Stimulated activated CD8-positive, alpha-beta memory T cell treated with anti-CD3 and anti-CD28 coated beads, Interleukin-4, amount 100 ng/mL, for 48 hours (primary cell): ENCODE measurements around the gene BAG5.
"Not testable (repeated sequence)": the region's sequence is repeated elsewhere in the genome, so short reads cannot be mapped to it uniquely, and the experiment has no call there.

ENCODE experiments used
- DNase-seq: peaks from one replicate; pipeline ENCODE4 v3.0.0-alpha.2; 2020

Gene BAG5

DNA sequence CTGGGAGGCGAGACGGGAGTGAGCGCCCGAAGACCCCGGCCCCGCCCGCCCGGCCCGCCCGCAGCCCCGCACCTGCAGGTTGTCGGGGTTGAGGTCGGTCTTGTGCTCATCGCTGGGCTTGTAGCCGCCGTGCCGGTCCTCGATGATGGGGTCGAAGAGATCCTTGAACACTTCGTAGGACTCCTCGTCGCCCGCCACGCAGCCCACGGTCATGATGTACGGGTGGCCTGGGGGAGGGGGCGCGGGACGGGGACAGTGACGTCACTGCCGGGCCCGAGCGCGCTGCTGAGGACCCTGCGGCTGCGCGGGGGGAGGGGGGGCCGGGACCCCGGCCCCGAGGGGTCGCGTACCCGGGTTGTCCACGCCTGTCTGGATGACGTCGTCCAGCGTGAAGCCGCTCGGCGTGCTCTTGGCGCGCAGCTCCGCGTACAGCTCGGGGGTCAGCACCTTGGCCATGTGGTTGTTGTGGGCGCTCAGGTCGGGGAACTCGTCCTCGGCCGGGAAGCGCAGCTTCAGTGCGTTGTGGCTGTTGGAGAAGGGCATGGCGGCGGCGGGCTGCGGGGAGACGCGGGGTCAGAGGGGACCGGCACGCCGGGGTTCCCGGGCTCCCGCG lies 40.4 kb downstream of the BAG5 start:
- no peak for DNase-seq

DNA sequence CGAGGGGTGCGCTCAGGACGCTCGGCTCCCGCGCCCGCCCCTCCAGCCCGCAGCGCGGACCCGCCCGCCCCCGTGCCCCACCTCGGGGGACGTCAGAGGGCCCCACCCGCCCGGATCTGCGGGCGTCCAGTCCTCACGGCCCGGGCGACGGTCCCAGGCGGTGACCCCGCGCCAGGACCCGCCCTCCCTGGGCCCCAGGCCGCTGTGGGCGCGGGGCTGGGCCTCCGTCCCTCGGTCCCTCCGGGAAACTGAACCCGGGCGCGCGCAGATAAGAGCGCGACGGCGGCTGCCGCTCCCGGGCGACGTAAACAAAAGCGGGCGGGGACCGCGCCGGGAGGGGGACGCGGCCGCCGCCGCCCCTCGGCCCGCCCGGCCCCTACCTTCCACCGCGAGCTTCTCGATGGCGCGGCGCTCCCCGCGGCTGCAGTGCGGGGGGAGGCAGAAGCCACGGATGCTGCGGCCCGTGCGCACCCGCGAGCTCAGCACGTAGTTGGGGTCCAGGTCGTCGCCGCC lies 41.0 kb downstream of the BAG5 start:
- DNase-seq, result no peak

DNA sequence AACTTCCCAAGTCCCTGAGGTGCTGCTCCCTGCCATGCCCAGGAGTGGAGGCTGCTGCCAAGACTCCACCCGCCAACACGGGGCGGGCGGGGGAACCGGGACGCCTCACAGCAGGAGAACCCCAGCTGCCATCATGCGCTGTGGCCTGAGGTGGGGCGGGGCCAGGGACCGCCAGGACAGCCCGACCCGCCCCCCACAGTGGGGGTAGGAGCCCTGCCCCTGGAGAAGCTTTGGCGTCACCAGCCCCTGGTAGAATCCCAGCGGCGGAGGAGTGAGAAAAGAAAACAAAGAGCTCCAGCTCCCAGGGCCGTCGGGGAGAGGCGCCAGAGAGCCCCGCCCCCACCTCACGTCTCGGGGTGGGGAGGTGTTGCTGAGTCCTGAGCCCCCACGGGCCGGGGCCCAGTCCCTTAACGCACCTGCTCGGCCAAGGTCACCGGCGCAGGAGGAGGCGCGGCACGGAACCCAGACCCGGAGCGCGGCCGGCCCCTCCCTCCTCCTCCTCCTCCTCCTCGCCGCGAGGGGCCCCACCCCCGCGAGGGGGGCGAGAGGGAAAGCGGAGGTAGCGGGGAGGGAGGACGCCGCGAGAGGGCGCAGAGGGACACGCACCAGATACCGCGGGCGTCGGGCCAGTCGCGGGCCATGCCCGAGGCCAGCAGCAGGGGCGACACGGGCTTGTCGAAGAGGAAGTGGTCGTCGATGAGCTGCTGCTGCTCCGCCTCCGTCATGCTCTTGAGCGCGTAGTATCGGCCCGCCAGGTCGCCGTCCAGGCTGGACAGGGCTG lies 41.6 kb downstream of the BAG5 start:
- DNase-seq, result peak; percentile 72

DNA sequence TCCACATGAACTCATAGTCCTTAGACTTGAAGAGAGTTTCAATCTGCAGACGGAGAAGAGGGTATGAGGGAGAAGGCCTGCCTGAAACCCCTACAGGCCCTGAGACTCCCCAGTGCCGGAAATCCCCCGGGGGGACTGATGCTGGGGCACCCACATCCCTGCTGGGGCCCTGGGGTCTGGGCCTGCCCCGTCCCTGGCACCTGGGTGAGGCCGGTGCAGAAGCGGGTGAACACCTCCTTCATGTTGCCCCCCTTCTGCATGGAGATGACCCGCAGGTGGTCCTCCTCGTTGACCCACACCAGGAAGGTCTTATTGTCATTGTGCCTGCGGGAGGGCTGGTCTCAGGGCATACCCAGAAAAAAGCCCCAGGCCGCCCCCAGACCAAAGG lies 42.2 kb downstream of the BAG5 start:
- DNase-seq, result no peak

DNA sequence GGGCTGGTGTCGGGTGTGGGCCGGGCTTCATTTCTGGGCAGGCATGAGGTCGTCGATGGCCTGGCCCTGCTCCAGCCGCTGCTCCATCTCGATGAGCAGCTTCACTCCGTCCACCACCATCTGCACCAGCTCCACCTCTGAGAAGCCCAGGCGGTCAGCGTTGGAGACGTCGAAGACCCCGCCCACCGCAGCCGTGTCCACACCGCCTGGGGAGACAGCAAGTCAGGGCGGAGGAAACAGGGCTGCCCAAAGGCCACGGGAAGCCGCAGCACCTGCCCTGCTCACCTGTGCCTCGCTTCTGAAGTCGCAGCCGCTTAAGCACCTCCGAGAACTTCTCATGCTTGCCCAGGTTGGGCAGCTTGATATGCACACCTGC lies 42.6 kb downstream of the BAG5 start:
- no peak for DNase-seq

DNA sequence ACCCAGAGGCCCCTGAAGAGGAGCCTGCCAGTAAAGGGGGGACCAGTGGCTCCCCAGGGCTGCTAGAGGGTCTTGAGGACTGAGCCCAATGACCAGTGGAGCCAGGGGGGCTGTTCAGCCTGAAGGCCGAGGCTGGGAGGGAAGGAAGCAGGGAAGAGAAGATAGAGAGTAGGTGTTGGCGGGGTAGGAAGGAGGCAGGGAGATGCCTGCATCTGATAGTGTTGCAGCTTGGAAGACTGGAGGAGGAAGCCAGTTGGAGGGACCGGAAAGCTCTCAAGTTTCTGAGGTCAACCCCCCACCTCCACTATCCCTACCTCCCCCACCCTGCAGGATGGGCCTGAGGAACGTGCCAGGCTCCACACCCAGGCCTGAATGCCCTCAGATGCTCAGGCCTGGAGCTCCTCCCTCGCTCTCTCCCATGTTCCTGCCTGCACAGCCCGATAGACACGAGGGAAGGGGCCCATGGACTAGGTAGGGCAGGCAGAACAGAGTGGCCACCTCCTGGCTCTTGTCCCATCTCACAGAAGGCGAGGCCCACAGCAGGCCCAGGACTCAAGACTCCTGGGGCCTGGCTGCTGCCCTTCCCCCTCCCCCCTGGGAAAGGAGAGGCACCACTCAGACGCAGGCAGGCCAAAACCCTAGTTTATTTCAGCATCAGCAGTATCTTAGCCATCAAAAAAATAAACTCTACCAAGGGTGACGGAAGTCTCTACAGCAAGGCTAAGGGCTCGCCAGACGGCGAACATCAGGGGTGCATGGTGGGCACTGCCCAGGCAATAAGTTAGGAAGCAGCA lies 43.2 kb downstream of the BAG5 start:
- no peak for DNase-seq

DNA sequence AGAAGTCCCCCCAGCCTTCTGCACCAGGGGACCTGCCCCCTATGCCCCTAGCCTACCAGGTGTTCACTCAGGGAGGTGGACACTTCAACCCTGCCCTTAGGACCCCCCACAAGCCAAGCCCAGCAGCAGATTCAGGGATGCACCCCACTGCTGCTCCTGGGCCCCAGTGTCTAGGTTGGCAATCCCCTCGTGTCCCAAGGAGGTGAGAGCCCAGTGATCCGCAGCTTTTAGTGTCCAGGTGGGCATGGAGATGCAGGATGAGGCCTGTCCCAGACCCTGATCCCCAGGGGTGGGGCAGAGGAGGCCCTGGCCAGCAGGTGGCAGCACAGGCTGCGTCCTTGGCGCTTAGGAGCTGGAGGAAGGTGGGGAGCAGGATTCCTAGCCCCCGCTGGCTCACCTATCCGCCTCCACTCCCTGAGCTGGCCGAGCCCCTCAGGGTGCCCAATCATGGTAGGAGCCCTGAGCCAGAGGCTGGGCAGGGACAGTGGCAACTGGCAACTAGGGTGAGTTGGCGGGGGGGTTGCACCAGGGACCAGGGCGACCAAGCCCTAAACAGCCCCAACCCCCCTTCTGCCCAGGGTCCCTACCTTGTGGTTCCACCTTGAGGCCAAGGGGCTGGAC lies 43.9 kb downstream of the BAG5 start:
- DNase-seq, result peak; percentile 84

DNA sequence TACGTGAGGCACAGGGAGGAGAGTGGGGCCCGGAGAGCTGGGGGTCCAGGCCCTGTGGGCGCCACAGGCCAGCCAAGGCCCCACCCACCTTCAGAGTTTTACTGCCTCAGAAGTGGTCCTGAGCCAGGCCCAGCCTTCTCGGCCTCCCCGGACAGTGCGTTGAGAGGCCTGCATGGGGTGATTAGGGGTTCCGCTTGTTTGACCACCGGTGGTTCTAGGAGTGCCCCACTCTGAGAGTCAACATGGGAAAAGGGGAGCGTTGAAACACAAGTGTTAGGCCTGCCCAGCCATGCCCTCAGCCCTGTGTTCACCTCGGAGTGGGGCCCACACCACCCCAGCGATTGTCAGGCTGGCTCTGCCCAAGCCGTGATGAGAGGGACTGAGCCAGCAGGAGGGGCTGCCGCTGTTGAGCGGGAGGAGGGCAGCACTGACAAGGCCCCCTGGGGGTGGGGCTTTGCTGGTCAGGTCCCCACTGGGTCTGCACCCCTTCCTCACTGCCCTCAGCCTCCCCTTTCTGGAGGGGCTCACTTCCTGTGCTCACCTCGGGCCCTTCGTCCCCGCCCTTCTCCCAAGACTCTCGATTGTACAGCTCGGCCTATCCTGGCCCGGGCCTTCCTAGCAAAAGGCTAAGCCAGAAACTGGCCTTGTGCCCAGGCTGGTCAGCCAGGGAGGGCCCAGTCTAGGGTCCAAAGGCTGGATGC lies 44.6 kb downstream of the BAG5 start:
- no peak for DNase-seq

DNA sequence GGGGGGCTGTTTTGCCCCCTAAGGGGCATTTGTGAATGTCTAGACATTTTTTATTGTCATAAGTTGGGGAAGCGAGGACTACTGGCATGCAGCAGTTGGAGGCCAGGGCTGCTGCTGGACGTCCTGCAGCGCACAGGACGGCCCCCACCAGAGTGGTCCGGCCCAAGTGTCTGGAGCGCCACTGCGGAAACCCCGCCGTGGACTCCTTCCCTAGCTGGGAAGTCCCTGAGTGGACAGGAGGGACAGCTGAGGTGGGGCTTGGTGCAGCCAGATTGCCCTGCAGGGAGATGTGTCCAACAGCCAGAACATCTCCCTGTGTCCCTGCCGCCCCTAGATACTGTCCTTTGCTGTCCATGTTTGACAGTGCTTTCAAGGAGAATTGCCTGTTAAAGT lies 45.3 kb downstream of the BAG5 start:
- DNase-seq, result no peak

DNA sequence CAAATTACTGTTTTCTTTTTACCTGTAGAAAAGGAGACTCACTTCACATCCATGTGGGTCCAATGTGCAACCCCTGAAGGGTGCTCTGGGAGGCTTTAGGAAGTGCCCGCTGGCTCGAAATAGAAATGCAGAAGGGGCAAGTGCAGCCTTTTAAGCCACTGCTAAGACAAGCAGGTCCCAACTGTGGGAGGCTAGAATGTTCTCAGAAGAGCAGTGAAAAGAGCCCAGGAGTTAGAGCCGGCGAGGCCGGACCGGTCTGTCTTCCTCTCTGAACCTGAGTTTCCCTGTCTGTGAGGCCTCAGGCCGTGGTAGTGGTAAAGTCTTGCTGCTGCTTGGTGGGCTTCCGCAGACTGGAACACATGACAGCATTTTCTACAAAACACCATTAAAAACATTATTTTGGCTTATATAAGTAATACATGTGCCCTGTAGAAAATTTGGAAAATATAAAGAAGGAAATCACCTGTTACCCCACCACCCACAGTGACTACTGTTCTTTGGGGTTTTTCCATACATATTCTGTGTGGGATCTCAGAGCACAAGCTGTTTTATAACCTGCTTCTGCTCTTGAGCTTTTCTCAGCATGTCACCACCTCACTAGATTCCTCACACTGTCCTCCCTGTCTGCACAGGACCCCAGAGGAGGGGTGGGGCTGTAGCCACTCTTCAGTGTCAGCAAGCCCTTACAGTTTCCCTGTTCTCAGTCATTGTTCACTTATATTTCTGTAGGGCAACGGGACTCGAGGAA lies 45.9 kb downstream of the BAG5 start:
- no peak for DNase-seq

DNA sequence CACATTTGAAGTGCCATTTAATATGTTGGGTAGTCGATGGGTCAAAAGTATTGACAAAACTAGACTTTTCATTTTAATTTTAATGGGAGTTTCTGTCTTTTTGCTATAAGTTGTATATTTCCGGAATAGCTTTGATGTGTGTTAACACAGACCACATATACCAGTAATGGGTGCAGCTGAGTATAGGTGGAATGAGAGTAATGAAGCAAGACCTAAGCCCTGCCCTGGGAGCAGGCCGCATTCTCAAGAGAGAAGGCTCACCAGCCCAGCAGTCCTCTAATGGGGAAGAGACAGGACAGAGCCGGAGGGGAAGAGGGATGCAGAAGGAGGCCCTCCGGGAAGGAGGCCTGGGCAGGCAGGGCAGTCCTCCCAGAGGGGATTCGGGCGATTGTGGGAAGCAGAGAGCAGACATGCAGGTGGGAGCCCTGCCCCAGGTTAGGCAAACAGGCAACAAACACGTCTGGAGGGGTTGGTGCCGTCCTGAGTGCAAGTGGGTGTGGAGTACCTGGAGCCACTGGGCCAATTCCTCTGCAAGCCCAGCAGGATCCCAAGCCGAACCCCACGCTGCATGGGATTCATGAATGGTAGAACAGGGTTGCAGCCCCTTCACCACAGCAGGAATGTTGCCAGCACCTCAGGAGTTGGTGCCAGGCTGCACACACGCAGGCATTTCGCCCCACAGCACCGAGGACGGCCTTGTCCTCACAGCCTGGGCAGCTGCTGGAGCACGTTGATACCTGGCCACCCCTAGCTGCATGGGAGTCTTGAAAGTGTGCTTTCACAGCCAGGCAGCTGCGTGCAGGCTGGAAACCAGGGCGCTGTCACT lies 47.6 kb downstream of the BAG5 start:
- DNase-seq, result no peak

DNA sequence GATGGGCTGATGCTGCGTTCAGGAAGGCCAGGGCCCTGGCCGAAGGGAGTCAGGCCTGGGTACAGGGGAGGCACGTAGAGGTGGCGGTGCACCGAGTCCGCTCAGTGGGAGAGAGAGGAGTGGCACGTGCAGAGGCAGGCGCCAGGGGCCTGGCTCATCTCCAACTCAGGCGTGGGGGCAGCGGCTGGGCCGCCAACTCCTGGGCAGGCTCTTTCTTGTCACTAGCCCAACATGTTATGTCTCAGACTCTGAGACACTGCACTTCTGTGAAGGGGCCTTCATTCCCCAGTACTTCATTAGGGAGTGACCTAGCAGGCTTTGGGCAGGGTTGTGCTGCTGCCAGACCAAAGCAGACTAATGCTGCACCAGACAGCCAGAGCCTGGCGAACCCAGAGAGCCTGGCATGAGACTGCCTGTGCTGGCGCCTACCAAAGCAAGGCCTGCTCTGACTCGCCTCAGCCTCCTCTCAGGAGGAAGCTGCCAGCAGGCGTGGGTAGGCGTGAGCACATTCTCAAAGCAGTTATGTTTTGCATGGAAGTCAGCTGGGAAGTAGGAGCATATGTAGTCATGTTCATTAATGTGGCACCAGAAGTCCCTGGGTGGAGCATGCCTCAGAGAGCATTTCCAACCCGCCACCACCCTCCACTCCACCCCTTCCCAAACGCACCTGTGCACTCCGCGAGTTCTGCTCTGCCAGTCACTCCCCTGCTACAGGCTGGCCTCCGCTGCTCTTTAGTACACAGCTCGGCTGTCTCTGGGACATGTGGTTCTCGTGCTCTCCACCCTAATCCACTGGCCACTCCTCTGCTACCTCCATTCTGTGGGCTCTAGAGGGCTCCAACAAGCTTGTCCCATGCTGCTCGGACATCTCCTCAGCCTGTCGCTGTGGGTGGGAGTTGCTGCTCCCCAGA lies 49.5 kb downstream of the BAG5 start:
- no peak for DNase-seq

DNA sequence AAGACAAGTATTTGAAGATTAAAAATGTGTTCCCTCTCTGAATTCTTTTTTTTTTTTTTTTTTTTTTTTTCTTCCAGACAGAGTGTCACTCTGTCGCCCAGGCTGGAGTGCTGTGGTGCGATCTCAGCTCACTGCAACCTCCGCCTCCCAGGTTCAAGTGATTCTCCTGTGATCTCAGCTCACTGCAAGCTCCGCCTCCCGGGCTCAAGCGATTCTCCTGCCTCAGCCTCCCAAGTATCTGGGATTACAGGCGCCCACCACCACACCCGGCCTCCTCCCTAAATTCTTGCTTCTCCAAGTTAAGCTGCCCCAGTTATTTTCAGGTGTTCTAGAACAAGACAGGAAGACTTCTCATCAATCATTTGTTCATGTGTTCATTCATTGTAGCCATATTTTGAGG lies 50.3 kb downstream of the BAG5 start:
- DNase-seq, result not testable (repeated sequence)

DNA sequence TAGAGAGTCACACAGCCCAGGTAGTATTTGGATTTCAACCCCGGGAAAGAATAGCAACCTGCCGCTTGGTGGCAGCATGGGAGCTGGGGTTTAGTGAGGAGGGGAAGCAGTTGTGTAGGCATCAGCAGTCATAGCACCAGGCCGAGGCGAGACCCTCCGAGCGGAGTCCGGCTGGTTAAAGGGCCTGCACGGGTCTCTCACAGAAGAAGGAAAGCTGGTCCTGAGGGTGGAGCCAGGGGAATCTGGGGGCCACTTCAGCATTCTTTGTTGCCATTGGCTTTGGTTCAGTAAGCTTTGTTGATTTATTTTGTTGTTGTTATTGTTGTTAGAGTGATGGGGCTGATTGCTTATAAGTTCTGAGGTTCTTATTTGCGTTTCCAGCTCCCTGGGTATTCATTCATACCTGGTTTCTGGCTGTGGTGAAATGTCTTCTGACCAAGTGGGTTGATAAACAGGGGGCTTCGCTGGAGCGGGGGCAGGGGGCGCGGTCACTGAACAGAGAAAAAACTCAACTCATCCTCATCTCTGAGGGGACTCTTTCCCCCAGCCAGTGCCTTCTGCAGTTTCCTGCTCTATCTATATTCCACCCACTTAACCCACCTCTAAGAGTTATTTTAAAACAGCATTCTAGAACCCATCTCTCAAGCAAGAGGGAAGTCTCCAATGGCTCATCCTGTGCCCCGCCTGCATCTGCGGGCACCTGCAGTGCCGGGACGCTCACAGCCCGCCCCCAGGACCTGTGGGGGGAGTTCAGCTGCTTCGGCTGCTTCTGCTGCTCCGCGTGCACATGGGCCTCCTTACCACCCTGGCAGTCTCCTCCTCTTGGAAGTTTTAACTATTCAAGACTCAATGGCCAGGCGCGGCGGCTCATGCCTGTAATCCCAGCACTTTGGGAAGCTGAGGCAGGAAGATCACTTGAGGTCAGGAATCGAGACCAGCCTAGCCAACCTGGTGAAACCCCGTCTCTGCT lies 51.4 kb downstream of the BAG5 start:
- DNase-seq, result no peak

DNA sequence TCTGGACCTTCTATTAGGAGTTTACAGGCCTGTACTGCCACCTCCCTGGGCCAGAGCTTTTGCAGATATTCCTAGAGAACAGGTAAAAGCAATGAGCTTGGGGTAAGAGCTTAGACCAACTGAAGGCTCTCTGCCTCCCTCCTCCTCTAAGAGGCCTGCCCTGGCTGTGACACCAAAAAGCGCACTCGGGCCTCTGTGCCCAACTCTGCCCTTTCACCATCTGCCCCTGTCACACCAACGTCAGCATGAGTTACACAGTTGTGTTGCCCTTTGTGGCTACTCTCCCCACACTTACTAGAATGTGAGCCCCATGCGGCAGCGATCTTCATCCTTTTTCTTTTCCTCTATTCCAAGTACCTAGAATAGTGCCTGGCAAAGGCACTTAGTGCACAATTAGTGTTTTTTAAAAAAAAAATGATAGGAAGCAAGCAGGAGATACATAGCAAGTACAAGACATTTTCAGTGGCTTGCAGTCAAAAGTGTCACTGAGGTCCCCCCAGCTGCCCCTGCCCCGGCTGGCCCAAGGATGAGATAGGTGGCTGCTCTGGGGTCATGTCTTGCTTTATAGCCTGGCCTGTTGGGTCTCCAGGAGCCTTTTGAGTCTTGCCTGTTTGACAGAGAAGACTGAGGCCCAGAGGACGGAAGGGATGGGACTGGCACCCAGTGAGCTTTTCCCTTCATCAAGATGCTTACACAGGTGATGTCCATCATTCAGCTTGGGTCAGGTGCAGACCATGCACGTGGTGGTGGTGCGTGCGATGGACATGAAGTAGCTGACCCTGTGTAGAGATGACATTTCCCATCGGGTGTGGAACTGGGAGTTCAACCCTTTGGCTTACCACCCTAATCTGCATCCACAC lies 52.4 kb downstream of the BAG5 start:
- DNase-seq, result no peak

DNA sequence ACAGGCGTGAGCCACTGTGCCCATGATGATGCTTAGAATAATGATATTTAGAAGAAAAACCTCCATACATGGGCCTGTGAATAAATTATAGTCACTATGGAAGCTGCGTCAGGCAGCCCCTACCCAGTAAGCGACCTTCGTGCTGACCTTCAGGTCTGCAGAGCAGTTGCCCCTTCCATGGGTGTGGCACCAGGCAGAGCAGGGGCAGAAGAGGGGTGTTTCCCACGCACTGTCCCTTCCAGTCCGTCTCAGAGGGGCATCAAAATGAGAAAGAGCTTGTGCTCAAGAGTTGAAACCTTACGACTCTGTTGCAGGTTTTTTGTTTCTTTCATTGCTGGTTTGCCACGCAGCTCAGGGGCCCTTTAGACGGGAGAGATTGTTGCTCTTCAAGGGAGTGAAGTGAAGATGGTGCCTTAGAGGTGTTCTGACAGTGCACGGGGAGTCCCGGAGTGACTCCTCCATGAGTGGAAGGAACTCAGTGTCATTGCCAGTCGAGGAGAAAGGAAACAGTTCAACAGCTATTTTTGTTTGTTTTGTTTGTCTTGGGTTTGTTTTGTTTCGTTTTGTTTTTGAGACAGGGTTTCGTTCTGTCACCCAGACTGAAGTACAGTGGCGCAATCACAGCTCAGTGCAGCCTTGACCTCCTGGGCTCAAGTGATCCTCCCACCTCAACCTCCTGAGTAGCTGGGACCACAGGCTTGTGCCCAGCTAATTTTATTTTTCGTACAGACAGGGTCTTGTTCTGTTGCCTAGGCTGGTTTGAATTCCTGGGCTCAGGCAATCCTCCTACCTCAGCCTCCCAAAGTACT lies 53.7 kb downstream of the BAG5 start:
- DNase-seq, result no peak

DNA sequence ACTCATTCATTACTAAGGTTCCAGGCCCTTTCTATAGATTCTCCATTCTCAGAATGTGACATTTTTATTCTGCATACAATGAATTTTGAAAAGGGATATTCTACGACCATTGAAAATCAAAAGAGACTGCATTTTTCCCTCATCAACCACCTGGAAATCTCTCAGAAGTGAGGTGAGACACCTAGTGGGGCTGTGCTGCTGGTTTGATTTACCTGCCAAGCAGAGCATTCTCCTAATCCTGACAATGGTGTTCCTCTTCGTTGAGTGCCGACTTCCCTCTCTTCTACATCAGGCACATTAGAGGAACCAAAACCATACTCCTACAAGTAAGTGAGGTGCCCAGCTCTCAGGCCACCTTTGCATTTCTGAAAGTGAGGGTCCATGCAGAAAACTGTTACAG lies 54.7 kb downstream of the BAG5 start:
- no peak for DNase-seq
